HCT116 (cell line): ENCODE data around the gene NPPC. TPM values are rescaled to one million over a fixed set of nuclear protein-coding genes. Genes with fewer than 3 reads are reported as not detected.

Source experiments
- ATAC-seq: fragments of 200-7000 bp; cut with Tn5 transposase; 2 replicates; pipeline ENCODE4 v1.9.1; 2020; ENCODE audit warnings: mild to moderate bottlenecking, moderate library complexity
- BruUV-seq: library from RNA; stranded (reverse); fragments of 400-500 nt; replicated peaks from 2 replicates; lab custom pipeline; 2021; lab: Mats Ljungman, UMichigan
- CTCF ChIA-PET: fragments of 300-600 bp; sonication (Branson Sonifier 250); formaldehyde crosslinking; loops from one replicate; lab custom pipeline; 2021; ENCODE audit warnings: antibody characterized with exemption; lab: Charles Lee
- POLR2A ChIA-PET: fragments of 300-600, 350-600 bp; sonication (Branson Sonifier 250); formaldehyde crosslinking; loops from one replicate; lab custom pipeline; 2021; ENCODE audit warnings: antibody characterized with exemption; lab: Charles Lee
- RAD21 ChIA-PET, 2 experiments: fragments of 300-600 bp; sonication (Branson Sonifier 250); formaldehyde crosslinking; loops; one replicate each; lab custom pipeline; 2023; ENCODE audit warnings: low total read pairs in 2 of 2; ENCODE audit not compliant: uncharacterized antibody in 2 of 2, unreplicated experiment in 2 of 2, low non-redundant PET in 1 of 2; lab: Charles Lee
- DNase-seq: peaks from one replicate; pipeline ENCODE4 v3.0.0-alpha.2; 2010; ENCODE audit warnings: low read depth, low spot score
- H2AFZ ChIP-seq: fragments of 200-600 bp; shearing (Covaris generic), sonication (generic); 2 replicates; pipeline ENCODE4 v1.6.1; 2017; ENCODE audit warnings: low read depth, mixed run types, mixed read lengths, antibody characterized with exemption, low read length; ENCODE audit not compliant: poor library complexity, severe bottlenecking
- H3K27ac ChIP-seq: 2 replicates; pipeline ENCODE4 v1.5.1; 2012; ENCODE audit warnings: low read depth, low read length
- H3K27me3 ChIP-seq: fragments of 200-600 bp; sonication (generic); 2 replicates; pipeline ENCODE4 v1.6.1; 2016; ENCODE audit warnings: mixed run types, low read length, mixed read lengths; ENCODE audit not compliant: insufficient read depth
- H3K36me3 ChIP-seq, 2 experiments: fragments of 200-500 bp in 1 of 2; fragments of 200-600 bp in 1 of 2; sonication (Bioruptor generic) in 1 of 2; sonication (generic) in 1 of 2; 2 replicates each; pipeline versions ENCODE4 v1.5.1 to v1.6.1; 2014 to 2016; ENCODE audit warnings: low read length in 2 of 2, inconsistent platforms in 1 of 2, mixed read lengths in 1 of 2, mixed run types in 1 of 2; ENCODE audit not compliant: insufficient read depth in 2 of 2, control insufficient read depth in 1 of 2
- H3K4me1 ChIP-seq, 2 experiments: fragments of 200-600 bp in 1 of 2; sonication (generic) in 1 of 2; 2 replicates each; pipeline versions ENCODE4 v1.5.1 to v1.6.1; 2012 to 2017; ENCODE audit warnings: low read length in 2 of 2, inconsistent platforms in 1 of 2, mild to moderate bottlenecking in 1 of 2, mixed read lengths in 1 of 2, mixed run types in 1 of 2, moderate library complexity in 1 of 2; ENCODE audit not compliant: insufficient read depth in 2 of 2, control insufficient read depth in 1 of 2
- H3K4me2 ChIP-seq: fragments of 200-600 bp; sonication (generic); 2 replicates; pipeline ENCODE4 v1.6.1; 2017; ENCODE audit warnings: mixed run types, low read length, mixed read lengths
- H3K4me3 ChIP-seq, 2 experiments: fragments of 200-600 bp in 1 of 2; sonication (generic) in 1 of 2; replicated peaks in 1 of 2; 2 replicates each; pipeline ENCODE4 v1.5.1; 2011 to 2016; ENCODE audit warnings: low read length in 2 of 2, control low read depth in 1 of 2, low read depth in 1 of 2, mild to moderate bottlenecking in 1 of 2, mixed read lengths in 1 of 2, mixed run types in 1 of 2
- H3K79me2 ChIP-seq: fragments of 200-600 bp; sonication (generic); 2 replicates; pipeline ENCODE4 v1.6.1; 2017; ENCODE audit warnings: mild to moderate bottlenecking, mixed run types, low read length, moderate library complexity, mixed read lengths; ENCODE audit not compliant: insufficient read depth
- H3K9ac ChIP-seq: fragments of 200-600 bp; sonication (generic); 2 replicates; pipeline ENCODE4 v1.6.1; 2016; ENCODE audit warnings: low read length, mixed read lengths
- H3K9me2 ChIP-seq: fragments of 200-600 bp; sonication (generic), shearing (Covaris generic); 2 replicates; pipeline ENCODE4 v1.6.1; 2017; ENCODE audit warnings: mixed run types, mild to moderate bottlenecking, moderate library complexity; ENCODE audit not compliant: insufficient read depth
- H3K9me3 ChIP-seq, 2 experiments: fragments of 200-500 bp in 1 of 2; fragments of 200-600 bp in 1 of 2; sonication (Bioruptor generic) in 1 of 2; sonication (generic) in 1 of 2; 2 replicates each; pipeline ENCODE4 v1.6.1; 2014 to 2017; ENCODE audit warnings: low read length in 2 of 2, mixed read lengths in 2 of 2, inconsistent platforms in 1 of 2, low read depth in 1 of 2, mild to moderate bottlenecking in 1 of 2, mixed run types in 1 of 2, moderate library complexity in 1 of 2; ENCODE audit not compliant: control insufficient read depth in 1 of 2, insufficient read depth in 1 of 2
- H4K20me1 ChIP-seq: fragments of 200-600 bp; sonication (generic), shearing (Covaris generic); 2 replicates; pipeline ENCODE4 v1.6.1; 2017; ENCODE audit warnings: mixed run types, mild to moderate bottlenecking, moderate library complexity; ENCODE audit not compliant: insufficient read depth
- ATF3 ChIP-seq: IDR thresholded peaks from 2 replicates; pipeline ENCODE4 v1.6.1; 2012
- CBX3 ChIP-seq: IDR thresholded peaks from 2 replicates; pipeline ENCODE4 v1.6.1; 2012; ENCODE audit warnings: low read depth
- CEBPB ChIP-seq: IDR thresholded peaks from 2 replicates; pipeline ENCODE4 v1.6.1; 2012; ENCODE audit warnings: low read depth
- CTCF ChIP-seq, 3 experiments: fragments of 200-600 bp in 1 of 3; sonication (generic) in 1 of 3; IDR thresholded peaks in 2 of 3; conservative IDR thresholded peaks in 1 of 3; 2 replicates each; pipeline ENCODE4 v1.5.1; 2012 to 2017; ENCODE audit warnings: low read depth in 2 of 3, low read length in 2 of 3, antibody characterized with exemption in 1 of 3, borderline replicate concordance in 1 of 3, control low read depth in 1 of 3, mild to moderate bottlenecking in 1 of 3, mixed read lengths in 1 of 3, mixed run types in 1 of 3, moderate library complexity in 1 of 3; ENCODE audit not compliant: insufficient read depth in 1 of 3
- EGR1 ChIP-seq: IDR thresholded peaks from 2 replicates; pipeline ENCODE4 v1.6.1; 2012; ENCODE audit warnings: low read depth
- ELF1 ChIP-seq: IDR thresholded peaks from 2 replicates; pipeline ENCODE4 v1.6.1; 2012; ENCODE audit warnings: low read depth, borderline replicate concordance
- EZH2 ChIP-seq: fragments of 200-600 bp; sonication (generic); IDR thresholded peaks from 2 replicates; pipeline ENCODE4 v1.6.1; 2017; ENCODE audit warnings: antibody characterized with exemption, mixed run types
- EZH2phosphoT487 ChIP-seq: fragments of 200-600 bp; IDR thresholded peaks from 2 replicates; pipeline ENCODE4 v1.6.1; 2018; ENCODE audit warnings: antibody characterized with exemption, borderline replicate concordance
- JUND ChIP-seq: IDR thresholded peaks from 2 replicates; pipeline ENCODE4 v1.6.1; 2012
- MAX ChIP-seq: IDR thresholded peaks from 2 replicates; pipeline ENCODE4 v1.6.1; 2012
- POLR2A ChIP-seq: IDR thresholded peaks from 2 replicates; pipeline ENCODE4 v1.7.0; 2011; ENCODE audit warnings: borderline replicate concordance; ENCODE audit not compliant: insufficient read depth, insufficient read length; ENCODE audit errors: extremely low read depth
- POLR2AphosphoS5 ChIP-seq: IDR thresholded peaks from 2 replicates; pipeline ENCODE4 v1.6.1; 2011; ENCODE audit warnings: mild to moderate bottlenecking, low read depth, low read length, moderate library complexity
- REST ChIP-seq: IDR thresholded peaks from 2 replicates; pipeline ENCODE4 v1.6.1; 2012; ENCODE audit warnings: low read depth
- SP1 ChIP-seq: IDR thresholded peaks from 2 replicates; pipeline ENCODE4 v1.6.1; 2012; ENCODE audit warnings: low read depth
- SRF ChIP-seq: IDR thresholded peaks from 2 replicates; pipeline ENCODE4 v1.6.1; 2012; ENCODE audit warnings: low read depth
- TCF7L2 ChIP-seq: IDR thresholded peaks from 2 replicates; pipeline ENCODE4 v1.7.0; 2011; ENCODE audit warnings: borderline replicate concordance, inconsistent platforms; ENCODE audit not compliant: insufficient read depth, insufficient read length; ENCODE audit errors: extremely low read depth
- ZBTB33 ChIP-seq: IDR thresholded peaks from 2 replicates; pipeline ENCODE4 v1.6.1; 2011; ENCODE audit warnings: mild to moderate bottlenecking, low read length, moderate library complexity; ENCODE audit not compliant: insufficient replicate concordance; ENCODE audit errors: extremely low read depth
- ZFX ChIP-seq: fragments of 450-650 bp; IDR thresholded peaks from 2 replicates; pipeline ENCODE4 v1.6.1; 2017
- ZNF274 ChIP-seq: fragments of 200-500 bp; sonication (Bioruptor generic); IDR thresholded peaks from 2 replicates; pipeline ENCODE4 v1.6.1; 2014; ENCODE audit warnings: mild to moderate bottlenecking, low read depth, low read length, inconsistent platforms
- intact Hi-C: fragments of 100-400 bp; cut with micrococcal nuclease; formaldehyde crosslinking; loops from 2 replicates; pipeline ENCODE4 v1.10.0; 2022
- total RNA-seq: library from RNA; stranded (reverse); gene quantifications from one replicate; pipeline ENCODE4 v1.2.1, GENCODE V29; 2021; ENCODE audit not compliant: unreplicated experiment

Gene NPPC
- total RNA-seq, 1 experiment from 2014 or later = 0.52 TPM

- CTCF ChIA-PET = no interaction called here
- no peak for TF ChIP-seq CBX3
- no peak for TF ChIP-seq ZFX
- TF ChIP-seq TCF7L2 = no peak
- no peak for TF ChIP-seq POLR2AphosphoS5
- no peak for TF ChIP-seq SRF
- TF ChIP-seq ATF3 = no peak
- no peak for TF ChIP-seq EGR1
- no peak for TF ChIP-seq SP1
- no peak for TF ChIP-seq EZH2phosphoT487
- no peak for TF ChIP-seq ZNF274
- no peak for TF ChIP-seq ELF1
- no peak for TF ChIP-seq MAX
- TF ChIP-seq POLR2A = no peak
- no peak for TF ChIP-seq JUND
- no peak for TF ChIP-seq CTCF (IDR thresholded peaks at IDR 0.05 in 2 of 3, conservative IDR thresholded peaks at IDR 0.05 in 1 of 3; ENCODE audit: borderline replicate concordance in 1 of 3, insufficient read depth in 1 of 3, low read depth in 2 of 3, low read length in 2 of 3)
- no peak for TF ChIP-seq REST
- no peak for TF ChIP-seq ZBTB33
- no peak for TF ChIP-seq EZH2
- no peak for TF ChIP-seq CEBPB
- RAD21 ChIA-PET = no interaction called here
- no peaks in the 10 kb centered on the region for H3K79me2 ChIP-seq
- no peaks in the 10 kb centered on the region for H3K9me3 ChIP-seq
- no peaks in the 10 kb centered on the region for H3K4me1 ChIP-seq
- ATAC-seq (no peak), DNase-seq (no peak)
- no peak overlapping the region for H3K27ac ChIP-seq
- H2AFZ ChIP-seq = no peak overlapping the region
- H3K4me3 ChIP-seq = no peak overlapping the region
- H3K27me3 ChIP-seq = no peaks in the 10 kb centered on the region
- H3K4me2 ChIP-seq = no peak overlapping the region
- H3K9ac ChIP-seq = no peak overlapping the region
- H3K9me2 ChIP-seq = no peaks in the 10 kb centered on the region
- no peaks in the 10 kb centered on the region for H4K20me1 ChIP-seq
- intact Hi-C loops = no loop called here
- BruUV-seq = no TSS peak
- no peaks in the 10 kb centered on the region for H3K36me3 ChIP-seq
- POLR2A ChIA-PET = no interaction called here
Measured at GRCh38 chr2:231947694-231948093, 21.5 kb upstream of the NPPC start.
